Glutamatergic neuron (in vitro differentiated cells): ENCODE results near the gene GDPGP1. TPM values are rescaled to one million over a fixed set of nuclear protein-coding genes. Genes with fewer than 3 reads are reported as not detected.
"Not testable (repeated sequence)": the region's sequence is repeated elsewhere in the genome, so short reads cannot be mapped to it uniquely, and the experiment has no call there.

Experiments used
- DNase-seq: peaks from one replicate; pipeline ENCODE4 v3.0.0; 2022
- H3K27ac Mint-ChIP-seq: one replicate; pipeline ENCODE4 v1.8.0; 2020; ENCODE audit warnings: mild to moderate bottlenecking, mixed read lengths, inconsistent platforms; ENCODE audit not compliant: unreplicated experiment
- H3K27me3 Mint-ChIP-seq: one replicate; pipeline ENCODE4 v1.8.0; 2020; ENCODE audit warnings: mild to moderate bottlenecking, moderate library complexity, mixed read lengths, inconsistent platforms; ENCODE audit not compliant: unreplicated experiment
- H3K36me3 Mint-ChIP-seq: one replicate; pipeline ENCODE4 v1.8.0; 2020; ENCODE audit warnings: mild to moderate bottlenecking, mixed read lengths, inconsistent platforms; ENCODE audit not compliant: unreplicated experiment
- H3K4me1 Mint-ChIP-seq: one replicate; pipeline ENCODE4 v1.8.0; 2020; ENCODE audit warnings: mild to moderate bottlenecking, low read depth, mixed read lengths, inconsistent platforms; ENCODE audit not compliant: unreplicated experiment
- H3K4me3 Mint-ChIP-seq: one replicate; pipeline ENCODE4 v1.8.0; 2020; ENCODE audit warnings: mild to moderate bottlenecking, mixed read lengths, inconsistent platforms; ENCODE audit not compliant: unreplicated experiment
- H3K9me3 Mint-ChIP-seq: one replicate; pipeline ENCODE4 v1.8.0; 2020; ENCODE audit warnings: mild to moderate bottlenecking, moderate library complexity, mixed read lengths, inconsistent platforms; ENCODE audit not compliant: unreplicated experiment
- CTCF ChIP-seq: fragments of 200-600 bp; sonication (generic); IDR thresholded peaks from one replicate; pipeline ENCODE4 v1.5.0; 2021; ENCODE audit not compliant: partially characterized antibody, unreplicated experiment
- total RNA-seq: library from RNA; stranded (reverse); fragmentation: NEBNext Ultra II Directional; extraction: Animal tissue kit (Norgen Biotek cat#: 25700); gene quantifications from one replicate; pipeline ENCODE4 v1.2.1, GENCODE V29; 2021; ENCODE audit not compliant: unreplicated experiment

Gene GDPGP1
- total RNA-seq, 1 donor from 2014 or later: 7.4 TPM

- no peak for DNase-seq
- H3K4me1 Mint-ChIP-seq: no peaks in the 10 kb centered on the region
- no peaks in the 10 kb centered on the region for H3K27me3 Mint-ChIP-seq
- H3K27ac Mint-ChIP-seq: no peak overlapping the region
- H3K4me3 Mint-ChIP-seq: no peak overlapping the region
- TF ChIP-seq CTCF: no peak
- no peaks in the 10 kb centered on the region for H3K9me3 Mint-ChIP-seq
- H3K36me3 Mint-ChIP-seq: no peaks in the 10 kb centered on the region
These were observed 23.8 kb downstream of the GDPGP1 start for GRCh38 chr15:90257776-90258175.

DNA sequence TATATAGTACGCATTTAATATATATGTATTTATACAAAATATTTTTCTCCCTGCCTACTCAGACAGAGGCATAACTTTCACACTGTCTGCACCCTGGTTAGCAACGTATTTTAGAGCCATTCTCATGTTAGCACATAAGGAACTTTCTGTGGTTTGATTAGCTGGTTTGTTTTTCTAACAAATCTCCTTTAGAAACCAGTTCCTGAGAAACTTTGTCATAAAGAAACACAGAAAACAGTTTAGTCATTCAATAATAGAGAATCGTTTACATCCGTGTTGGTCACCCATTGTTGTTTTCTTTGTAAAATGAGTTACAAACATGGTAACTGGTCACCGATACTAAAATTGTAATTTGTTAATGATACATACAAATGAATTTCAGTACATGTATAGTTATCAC is 25.5 kb downstream of the GDPGP1 start:
- Mint-ChIP-seq H3K27me3 (no peaks in the 10 kb centered on the region), H3K36me3 (no peaks in the 10 kb centered on the region), H3K4me1 (no peaks in the 10 kb centered on the region), H3K9me3 (peaks cover 1% of the 10 kb centered on the region), H3K27ac (no peak overlapping the region), H3K4me3 (no peak overlapping the region)
- no peak for DNase-seq
- no peak for TF ChIP-seq CTCF

GRCh38 chr15:90260731-90261130 is 26.7 kb downstream of the GDPGP1 start:
- not testable (repeated sequence) for H3K36me3 Mint-ChIP-seq, H3K4me1 Mint-ChIP-seq, H3K27me3 Mint-ChIP-seq, H3K4me3 Mint-ChIP-seq, H3K9me3 Mint-ChIP-seq, DNase-seq, H3K27ac Mint-ChIP-seq

DNA sequence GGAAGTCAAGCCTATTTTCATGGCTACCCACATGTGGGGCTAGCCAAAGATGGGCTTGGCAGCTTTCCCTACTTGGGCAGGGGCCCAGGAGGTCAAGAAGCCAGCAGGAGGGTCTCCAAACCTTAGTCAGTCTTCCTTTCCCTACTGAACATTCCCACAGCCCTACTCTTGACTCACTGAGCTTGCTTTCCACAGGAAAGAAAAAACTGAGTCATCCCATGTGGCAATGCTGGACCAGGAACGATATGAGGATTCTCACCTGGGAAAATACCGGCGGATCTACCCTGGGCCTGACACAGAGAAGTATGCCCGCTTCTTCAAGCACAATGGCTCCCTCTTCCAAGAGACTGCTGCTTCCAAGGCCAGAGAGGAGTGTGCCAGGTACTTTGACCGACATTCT is 27.8 kb downstream of the GDPGP1 start:
- H3K27me3 Mint-ChIP-seq: peaks cover 4% of the 10 kb centered on the region
- H3K4me1 Mint-ChIP-seq: no peaks in the 10 kb centered on the region
- H3K27ac Mint-ChIP-seq: no peak overlapping the region
- DNase-seq: no peak
- TF ChIP-seq CTCF: no peak
- H3K9me3 Mint-ChIP-seq: peaks cover 5% of the 10 kb centered on the region
- no peak overlapping the region for H3K4me3 Mint-ChIP-seq
- no peaks in the 10 kb centered on the region for H3K36me3 Mint-ChIP-seq

- no peak for DNase-seq
- no peak overlapping the region for H3K27ac Mint-ChIP-seq
These were observed 28.4 kb downstream of the GDPGP1 start for GRCh38 chr15:90262426-90262825.

More at GRCh38 chr15:90262426-90262825, 28.4 kb downstream of the GDPGP1 start:
- Mint-ChIP-seq H3K27me3 (peaks cover 5% of the 10 kb centered on the region), H3K9me3 (peaks cover 5% of the 10 kb centered on the region), H3K4me1 (peaks cover under 1% of the 10 kb centered on the region), H3K36me3 (no peaks in the 10 kb centered on the region), H3K4me3 (no peak overlapping the region)
- TF ChIP-seq CTCF: no peak
